ENCODE measurements around the gene PYGL. TPM values are rescaled to one million over a fixed set of nuclear protein-coding genes. Genes with fewer than 3 reads are reported as not detected.

Gene PYGL
- total RNA-seq, 1 experiment from 2014 or later = 41.2 TPM

- no peaks in the 10 kb centered on the region for H3K9me3 Mint-ChIP-seq (ENCODE audit: low read depth, unreplicated experiment)
- no peak overlapping the region for H3K4me3 Mint-ChIP-seq (ENCODE audit: low read depth, unreplicated experiment)
- H3K36me3 Mint-ChIP-seq (ENCODE audit: insufficient read depth, unreplicated experiment) = no peaks in the 10 kb centered on the region
- no peaks in the 10 kb centered on the region for H3K4me1 Mint-ChIP-seq (ENCODE audit: low read depth, unreplicated experiment)
- DNase-seq = no peak
- no peak overlapping the region for H3K27ac Mint-ChIP-seq (ENCODE audit: unreplicated experiment)
- CTCF ChIA-PET = no interaction called here
- intact Hi-C loops (cut with micrococcal nuclease; ENCODE audit: unreplicated experiment) = no loop called here
- TF ChIP-seq CTCF (IDR thresholded peaks at IDR 0.05; ENCODE audit: unreplicated experiment) = no peak
- no TSS peak for BruUV-seq (replicated peaks)
- H3K27me3 Mint-ChIP-seq (ENCODE audit: unreplicated experiment) = no peaks in the 10 kb centered on the region
These were observed 26.8 kb downstream of the PYGL start for GRCh38 chr14:50917449-50917848.

- BruUV-seq (replicated peaks) = no TSS peak
These were observed 33.5 kb downstream of the PYGL start for GRCh38 chr14:50910495-50911420.

GRCh38 chr14:50906326-50907065 is 37.8 kb downstream of the PYGL start:
- H3K36me3 Mint-ChIP-seq (ENCODE audit: insufficient read depth, unreplicated experiment) = peaks cover 13% of the 10 kb centered on the region
- CTCF ChIA-PET = no interaction called here
- intact Hi-C loops (cut with micrococcal nuclease; ENCODE audit: unreplicated experiment) = no loop called here

More at GRCh38 chr14:50910495-50911420, 33.5 kb downstream of the PYGL start:
- Mint-ChIP-seq H3K9me3 (ENCODE audit: low read depth, unreplicated experiment) (no peaks in the 10 kb centered on the region), H3K27ac (ENCODE audit: unreplicated experiment) (no peak overlapping the region), H3K4me3 (ENCODE audit: low read depth, unreplicated experiment) (no peak overlapping the region), H3K4me1 (ENCODE audit: low read depth, unreplicated experiment) (peaks cover 22% of the 10 kb centered on the region), H3K36me3 (ENCODE audit: insufficient read depth, unreplicated experiment) (peaks cover 13% of the 10 kb centered on the region), H3K27me3 (ENCODE audit: unreplicated experiment) (no peaks in the 10 kb centered on the region)
- intact Hi-C loops (cut with micrococcal nuclease; ENCODE audit: unreplicated experiment) = no loop called here
- CTCF ChIA-PET = no interaction called here
- no peak for DNase-seq
- TF ChIP-seq CTCF (IDR thresholded peaks at IDR 0.05; ENCODE audit: unreplicated experiment) = no peak

GRCh38 chr14:50904719-50905118 is 39.6 kb downstream of the PYGL start:
- no peak for DNase-seq
- no peak for TF ChIP-seq CTCF (IDR thresholded peaks at IDR 0.05; ENCODE audit: unreplicated experiment)
- H3K36me3 Mint-ChIP-seq (ENCODE audit: insufficient read depth, unreplicated experiment) = peaks cover 4% of the 10 kb centered on the region
- H3K4me3 Mint-ChIP-seq (ENCODE audit: low read depth, unreplicated experiment) = no peak overlapping the region
- BruUV-seq (replicated peaks) = no TSS peak
- intact Hi-C loops (cut with micrococcal nuclease; ENCODE audit: unreplicated experiment) = no loop called here
- no peaks in the 10 kb centered on the region for H3K27me3 Mint-ChIP-seq (ENCODE audit: unreplicated experiment)
- peaks cover 12% of the 10 kb centered on the region for H3K4me1 Mint-ChIP-seq (ENCODE audit: low read depth, unreplicated experiment)
- H3K27ac Mint-ChIP-seq (ENCODE audit: unreplicated experiment) = no peak overlapping the region
- CTCF ChIA-PET = no interaction called here
- no peaks in the 10 kb centered on the region for H3K9me3 Mint-ChIP-seq (ENCODE audit: low read depth, unreplicated experiment)

More at GRCh38 chr14:50906326-50907065, 37.8 kb downstream of the PYGL start:
- no peak for DNase-seq
- peaks cover 22% of the 10 kb centered on the region for H3K4me1 Mint-ChIP-seq (ENCODE audit: low read depth, unreplicated experiment)
- no peak overlapping the region for H3K4me3 Mint-ChIP-seq (ENCODE audit: low read depth, unreplicated experiment)
- TF ChIP-seq CTCF (IDR thresholded peaks at IDR 0.05; ENCODE audit: unreplicated experiment) = no peak
- no peaks in the 10 kb centered on the region for H3K27me3 Mint-ChIP-seq (ENCODE audit: unreplicated experiment)
- no peaks in the 10 kb centered on the region for H3K9me3 Mint-ChIP-seq (ENCODE audit: low read depth, unreplicated experiment)
- H3K27ac Mint-ChIP-seq (ENCODE audit: unreplicated experiment) = no peak overlapping the region
- no TSS peak for BruUV-seq (replicated peaks)

Measured in Calu3 (cell line).